Measurements from ENCODE around the gene SIGLEC9.

DNA sequence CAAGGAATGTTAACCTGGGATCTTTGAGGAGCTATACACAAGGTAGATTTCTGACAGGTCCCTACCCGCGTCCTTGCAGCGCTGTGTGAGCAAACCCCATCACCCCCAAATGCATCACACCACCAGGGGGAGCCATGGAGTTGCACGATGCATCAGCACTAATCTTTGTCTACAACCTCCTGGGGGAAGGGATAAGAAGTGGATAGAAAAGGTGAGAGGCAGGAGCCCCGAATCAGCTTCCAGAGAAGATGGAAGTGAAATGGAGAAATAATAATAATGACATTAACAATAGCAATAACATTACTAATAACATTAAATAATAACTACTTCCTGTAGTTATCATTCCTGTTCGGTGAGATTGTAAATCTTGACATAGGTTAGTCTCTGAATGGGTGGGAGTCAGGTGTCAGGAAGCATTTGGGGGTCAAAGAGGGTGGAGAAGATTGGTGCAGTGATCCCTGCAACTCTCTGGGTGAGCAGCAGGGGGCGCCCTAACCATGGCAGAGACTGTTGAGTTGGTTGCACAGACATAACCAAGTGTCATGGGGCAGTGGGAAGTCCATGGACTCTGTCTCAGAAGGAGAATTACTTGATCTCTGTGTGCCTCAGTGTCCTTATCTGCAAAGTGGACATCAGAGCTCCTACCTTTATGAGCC, 33.9 kb downstream of the SIGLEC9 start:
- TF ChIP-seq CTCF (IDR thresholded peaks at IDR 0.05; ENCODE audit: low read length): peak; percentile 56
- no peak for TF ChIP-seq EZH2 (optimal IDR thresholded peaks at IDR 0.05; ENCODE audit: low read depth, low read length)

All from MM.1S (cell line).